GM03348 (cell line): ENCODE measurements around the gene DUSP2.
"Not testable (repeated sequence)": the region's sequence is repeated elsewhere in the genome, so short reads cannot be mapped to it uniquely, and the experiment has no call there.

ENCODE experiments used
- DNase-seq: peaks from one replicate; pipeline ENCODE4 v3.0.0; 2012; ENCODE audit warnings: low spot score

DUSP2 gene

GRCh38 chr2:96146881-96147592 lies 1.8 kb upstream of the DUSP2 start:
- no peak for DNase-seq

GRCh38 chr2:96146153-96146880 lies 1.1 kb upstream of the DUSP2 start:
- no peak for DNase-seq

GRCh38 chr2:96145848-96146152 lies 560 bp upstream of the DUSP2 start:
- no peak for DNase-seq

GRCh38 chr2:96144481-96145035 lies 682 bp downstream of the DUSP2 start:
- no peak for DNase-seq

- DNase-seq = no peak
Measured at GRCh38 chr2:96143848-96144480, 1.3 kb downstream of the DUSP2 start.

GRCh38 chr2:96143231-96143847 lies 1.9 kb downstream of the DUSP2 start:
- no peak for DNase-seq

GRCh38 chr2:96142217-96143113 lies 2.8 kb downstream of the DUSP2 start:
- no peak for DNase-seq

- not testable (repeated sequence) for DNase-seq
Measured at GRCh38 chr2:96141624-96141967, 3.6 kb downstream of the DUSP2 start.

- no peak for DNase-seq
Measured at GRCh38 chr2:96140941-96141623, 4.2 kb downstream of the DUSP2 start.

- no peak for DNase-seq
Measured at GRCh38 chr2:96139181-96139758, 6.0 kb downstream of the DUSP2 start.

GRCh38 chr2:96138179-96139145 lies 6.8 kb downstream of the DUSP2 start, which contains the start of gene ASTL:
TSS of gene ASTL (minus strand) at chr2:96138502. CDS start at chr2:96138436, 66 bp downstream.
- DNase-seq = peak; percentile 72

- DNase-seq = no peak
Measured at GRCh38 chr2:96137321-96138178, 7.7 kb downstream of the DUSP2 start.

GRCh38 chr2:96136129-96136720 lies 9.0 kb downstream of the DUSP2 start:
- no peak for DNase-seq

GRCh38 chr2:96135621-96136020 lies 9.6 kb downstream of the DUSP2 start:
- DNase-seq = no peak

GRCh38 chr2:96135171-96135570 lies 10.1 kb downstream of the DUSP2 start:
- DNase-seq = no peak

- DNase-seq = no peak
Measured at GRCh38 chr2:96134421-96134820, 10.8 kb downstream of the DUSP2 start.

GRCh38 chr2:96131813-96132745 lies 13.2 kb downstream of the DUSP2 start:
- DNase-seq = no peak
